ENCODE measurements around the gene DYNC1I1.

GRCh38 chr7:95875519-95875918 lies 103.2 kb downstream of the DYNC1I1 start:
- TF ChIP-seq CTCF (IDR thresholded peaks at IDR 0.05 in 4 of 5, conservative IDR thresholded peaks at IDR 0.05 in 1 of 5) (no peak), POLR2A (IDR thresholded peaks at IDR 0.05) (no peak)

Measured in gastrocnemius medialis (tissue), 4 donors.